SIG-M5 (cell line): ENCODE results near the gene OTUD5.
"Not testable (repeated sequence)": the region's sequence is repeated elsewhere in the genome, so short reads cannot be mapped to it uniquely, and the experiment has no call there.

ENCODE experiments used
- DNase-seq: peaks from one replicate; lab custom pipeline; 2025; lab: John Stamatoyannopoulos, UW

Gene OTUD5

DNA sequence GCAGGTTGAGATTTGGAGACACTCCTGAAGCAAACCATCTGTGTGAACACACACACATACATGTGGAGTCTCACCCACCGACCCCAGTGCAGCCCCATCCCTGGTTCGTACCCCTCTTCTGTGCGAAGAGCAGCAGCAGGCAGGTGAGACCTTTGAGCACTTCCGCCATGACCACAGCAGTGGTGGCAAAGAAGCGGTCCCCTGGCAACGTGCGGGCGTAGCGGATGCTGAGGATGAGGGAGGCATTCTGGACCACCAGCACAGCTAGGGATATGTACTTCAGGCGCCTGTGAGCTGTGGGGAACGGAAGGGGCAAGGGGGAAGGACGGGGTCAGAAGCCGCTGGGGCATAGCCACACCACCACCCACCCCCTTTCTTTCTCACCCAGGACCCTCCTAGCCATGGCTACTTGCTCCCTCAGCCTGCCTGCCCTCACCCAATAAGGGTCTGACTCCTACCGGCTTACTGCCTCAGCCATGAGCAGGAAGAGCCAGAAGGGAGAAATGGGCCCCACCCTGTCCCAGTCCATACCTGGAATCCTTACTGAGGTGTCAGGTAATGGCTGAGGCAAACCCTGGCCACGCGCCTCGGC lies 47.6 kb downstream of the OTUD5 start:
- DNase-seq, result no peak

DNA sequence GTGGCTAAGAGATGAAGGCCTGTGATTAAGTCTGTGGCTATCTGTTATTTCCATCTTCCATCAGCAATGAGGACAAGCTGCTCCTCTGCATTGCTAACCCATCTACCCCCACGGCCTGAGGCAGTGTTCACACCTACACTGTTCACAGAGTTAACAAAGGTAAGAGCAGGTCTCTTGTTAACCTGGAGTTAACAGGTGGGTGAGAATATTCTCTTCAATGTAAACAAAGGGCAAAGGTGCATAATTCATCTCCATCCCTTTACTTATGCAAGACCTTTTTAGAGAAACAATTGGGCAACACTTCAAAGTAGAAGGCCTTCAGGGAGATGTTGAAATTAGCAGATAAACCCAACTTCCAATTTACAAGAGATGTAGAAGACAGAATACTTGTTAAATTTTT lies 48.8 kb downstream of the OTUD5 start:
- DNase-seq, result no peak

DNA sequence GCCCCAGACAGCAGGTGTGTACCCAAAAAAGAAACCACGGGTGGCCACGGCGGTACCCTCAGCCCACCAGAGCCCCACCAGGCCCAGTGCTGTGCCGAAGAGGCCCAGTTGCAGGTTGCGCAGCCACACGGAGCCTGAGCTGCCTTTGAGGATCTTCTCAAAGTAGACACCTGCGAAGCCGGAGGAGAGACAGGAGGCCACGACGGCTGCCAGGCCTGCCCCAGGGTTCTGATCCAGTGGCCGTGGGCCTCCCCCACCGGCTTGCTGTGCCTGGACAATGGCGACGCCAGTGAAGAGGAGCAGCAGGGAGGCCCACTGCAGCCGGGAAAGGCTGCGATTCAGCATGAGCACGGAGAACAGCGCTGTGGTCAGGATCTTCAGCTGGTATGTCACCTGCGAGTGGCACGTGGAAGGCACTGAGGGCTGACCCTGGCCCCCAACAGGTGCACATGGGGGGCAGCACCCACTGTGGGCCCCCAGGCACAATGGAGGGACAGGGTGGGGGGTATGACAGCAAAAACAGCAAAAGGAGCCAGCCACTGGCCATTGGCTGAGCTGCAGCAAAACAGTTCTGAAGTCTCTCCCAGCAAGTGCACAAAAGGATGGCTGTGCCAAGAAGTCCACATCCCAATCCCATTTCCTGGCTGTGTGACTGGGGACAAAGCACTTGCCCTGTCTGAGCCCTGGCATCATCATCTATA lies 52.2 kb downstream of the OTUD5 start:
- DNase-seq, result no peak

- DNase-seq, result no peak
Observed at GRCh38 chrX:48904626-48905025, 52.8 kb downstream of the OTUD5 start.

DNA sequence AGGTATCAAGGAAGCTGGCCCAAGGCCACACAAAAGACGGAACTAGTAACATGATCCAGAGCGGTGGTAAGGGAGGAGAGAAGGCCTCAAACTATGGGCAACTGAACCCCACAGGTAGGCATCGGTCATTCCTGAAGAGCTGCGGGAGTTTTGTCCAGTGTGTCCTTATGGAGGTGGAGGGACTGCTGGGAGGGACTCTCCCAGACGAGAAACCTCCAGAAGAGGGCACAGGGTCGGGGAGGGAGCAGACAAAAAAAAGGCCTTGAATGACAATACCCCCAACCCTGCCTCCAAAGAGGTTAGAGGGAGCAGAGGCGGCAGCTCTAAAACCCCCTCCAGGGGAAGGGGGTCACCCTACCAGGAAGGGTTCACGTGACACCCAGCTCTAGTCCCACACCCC lies 53.2 kb downstream of the OTUD5 start:
- no peak for DNase-seq

DNA sequence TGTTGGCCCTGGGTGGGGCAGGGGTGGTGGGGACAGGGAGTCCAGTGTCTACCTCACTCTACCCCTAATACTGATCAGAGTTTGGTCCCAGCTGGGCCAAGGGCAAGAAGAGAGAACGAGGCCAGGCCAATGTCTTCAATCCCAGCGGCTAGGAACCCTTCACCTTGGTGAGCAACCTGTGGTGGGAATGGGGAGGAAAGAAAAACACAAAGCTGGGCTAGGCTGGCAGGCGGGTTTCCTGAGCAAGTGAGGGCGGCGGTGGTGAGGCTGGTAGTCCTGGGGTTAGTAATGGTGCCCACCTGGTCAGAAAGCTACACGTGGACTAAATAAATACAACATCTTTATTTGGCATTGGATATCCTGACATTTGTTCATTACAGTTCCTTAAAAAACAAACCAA lies 54.1 kb downstream of the OTUD5 start:
- no peak for DNase-seq

DNA sequence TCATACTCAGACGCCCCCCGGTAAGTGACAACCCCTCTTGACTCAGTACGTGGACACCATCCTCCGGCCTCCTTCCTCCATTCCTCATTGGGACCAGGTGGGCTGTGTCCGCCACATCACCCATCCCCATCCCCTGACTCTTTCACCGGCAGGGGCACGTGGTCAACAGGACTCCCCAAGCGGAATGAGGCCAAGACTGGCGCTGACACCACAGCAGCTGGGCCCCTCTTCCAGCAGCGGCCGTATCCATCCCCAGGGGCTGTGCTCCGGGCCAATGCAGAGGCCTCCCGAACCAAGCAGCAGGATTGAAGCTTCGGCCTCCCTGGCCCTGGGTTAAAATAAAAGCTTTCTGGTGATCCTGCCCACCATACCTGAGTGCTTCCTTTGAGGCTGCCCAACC lies 54.6 kb downstream of the OTUD5 start:
- DNase-seq, result no peak

DNA sequence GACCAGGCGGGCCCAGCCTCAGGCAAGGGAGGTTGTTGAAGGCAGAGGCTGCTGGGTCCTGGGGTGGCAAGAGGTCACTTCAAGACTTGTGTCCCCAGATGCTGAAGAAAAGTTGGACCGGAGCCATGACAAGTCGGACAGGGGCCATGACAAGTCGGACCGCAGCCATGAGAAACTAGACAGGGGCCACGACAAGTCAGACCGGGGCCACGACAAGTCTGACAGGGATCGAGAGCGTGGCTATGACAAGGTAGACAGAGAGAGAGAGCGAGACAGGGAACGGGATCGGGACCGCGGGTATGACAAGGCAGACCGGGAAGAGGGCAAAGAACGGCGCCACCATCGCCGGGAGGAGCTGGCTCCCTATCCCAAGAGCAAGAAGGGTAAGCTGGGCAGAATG lies 55.3 kb downstream of the OTUD5 start:
- no peak for DNase-seq

DNA sequence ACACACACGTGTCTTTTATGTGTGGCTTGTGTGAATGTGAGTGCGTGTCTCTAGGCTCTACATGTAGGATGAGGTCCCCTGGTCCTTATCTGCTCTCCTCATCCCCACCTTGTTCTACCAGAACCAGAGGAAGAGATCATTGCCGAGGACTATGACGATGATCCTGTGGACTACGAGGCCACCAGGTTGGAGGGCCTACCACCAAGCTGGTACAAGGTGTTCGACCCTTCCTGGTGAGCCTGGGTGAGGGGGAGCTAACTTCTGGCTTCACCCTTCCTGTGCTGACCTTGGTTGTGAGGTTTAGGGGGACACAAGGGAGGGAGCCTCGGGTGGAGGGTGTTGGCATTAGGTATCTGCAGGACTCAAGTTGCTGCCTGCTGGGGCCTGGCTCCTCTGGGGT lies 56.3 kb downstream of the OTUD5 start:
- DNase-seq, result no peak

- no peak for DNase-seq
Observed at GRCh38 chrX:48899078-48899410, 58.4 kb downstream of the OTUD5 start.

DNA sequence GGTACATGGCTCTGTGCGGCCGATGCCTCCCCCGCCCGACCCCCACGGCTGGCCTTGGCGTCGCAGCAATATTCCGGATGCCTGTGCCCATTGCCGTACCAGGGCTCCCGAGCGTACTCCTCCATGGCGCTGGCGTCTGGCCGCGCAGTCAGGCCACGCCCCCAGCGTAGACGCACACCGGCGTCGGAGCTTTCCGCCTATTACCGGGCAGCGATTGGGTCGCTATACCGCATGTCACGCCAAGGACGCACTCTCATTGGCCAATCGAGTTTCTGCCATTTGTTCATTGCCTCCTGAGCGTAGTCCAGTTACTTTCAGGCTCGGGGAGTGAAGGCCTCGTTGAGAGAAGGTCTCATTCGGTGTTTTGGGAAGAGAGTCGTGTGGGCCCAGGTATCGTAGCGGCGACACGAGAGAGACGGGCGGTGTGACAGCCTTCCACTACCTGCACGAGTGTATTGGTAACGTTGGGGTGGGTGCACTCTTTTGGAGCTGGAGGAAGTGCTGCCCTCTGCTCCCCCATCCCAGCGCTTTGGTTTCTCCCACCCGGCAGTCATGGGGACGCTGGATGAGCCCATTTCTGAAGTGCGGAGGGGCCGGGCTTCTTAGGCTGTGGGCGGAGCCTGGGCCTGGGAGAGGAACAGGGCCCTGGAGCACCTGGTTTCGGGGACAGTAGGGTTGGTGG lies 59.6 kb downstream of the OTUD5 start, which contains the start of the genes PQBP1 and TIMM17B:
TSS of gene PQBP1 (plus strand) at position 306 of the 682 bp plus-strand sequence. CDS start 580 bp downstream, outside the sequence.
TSS of gene TIMM17B (minus strand) at position 144 of the 682 bp plus-strand sequence. CDS start at position 125, 19 bp downstream.
- peak; percentile 50 for DNase-seq

GRCh38 chrX:48897157-48897624 lies 60.2 kb downstream of the OTUD5 start:
- DNase-seq, result peak; percentile 27

DNA sequence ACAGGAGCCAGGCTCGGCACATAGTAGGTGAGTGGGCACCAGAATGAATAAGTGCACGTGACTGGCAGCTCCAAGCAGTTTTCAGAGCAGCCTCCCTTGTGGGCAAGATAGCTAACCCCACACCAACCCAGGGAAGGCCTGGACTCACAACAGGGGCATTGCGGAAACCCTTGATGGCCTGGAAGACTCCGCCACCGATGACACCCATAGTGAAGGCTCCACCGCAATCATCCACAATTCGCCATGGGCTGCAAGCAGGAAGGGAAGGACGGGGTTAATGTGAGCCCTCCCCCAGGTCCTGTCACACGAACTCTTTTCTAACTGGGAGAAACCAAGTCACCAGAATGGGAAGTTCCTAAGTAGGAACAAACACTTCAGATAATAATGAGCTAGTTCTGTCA lies 60.8 kb downstream of the OTUD5 start:
- no peak for DNase-seq

- no peak for DNase-seq
Observed at GRCh38 chrX:48894891-48895290, 62.5 kb downstream of the OTUD5 start.

DNA sequence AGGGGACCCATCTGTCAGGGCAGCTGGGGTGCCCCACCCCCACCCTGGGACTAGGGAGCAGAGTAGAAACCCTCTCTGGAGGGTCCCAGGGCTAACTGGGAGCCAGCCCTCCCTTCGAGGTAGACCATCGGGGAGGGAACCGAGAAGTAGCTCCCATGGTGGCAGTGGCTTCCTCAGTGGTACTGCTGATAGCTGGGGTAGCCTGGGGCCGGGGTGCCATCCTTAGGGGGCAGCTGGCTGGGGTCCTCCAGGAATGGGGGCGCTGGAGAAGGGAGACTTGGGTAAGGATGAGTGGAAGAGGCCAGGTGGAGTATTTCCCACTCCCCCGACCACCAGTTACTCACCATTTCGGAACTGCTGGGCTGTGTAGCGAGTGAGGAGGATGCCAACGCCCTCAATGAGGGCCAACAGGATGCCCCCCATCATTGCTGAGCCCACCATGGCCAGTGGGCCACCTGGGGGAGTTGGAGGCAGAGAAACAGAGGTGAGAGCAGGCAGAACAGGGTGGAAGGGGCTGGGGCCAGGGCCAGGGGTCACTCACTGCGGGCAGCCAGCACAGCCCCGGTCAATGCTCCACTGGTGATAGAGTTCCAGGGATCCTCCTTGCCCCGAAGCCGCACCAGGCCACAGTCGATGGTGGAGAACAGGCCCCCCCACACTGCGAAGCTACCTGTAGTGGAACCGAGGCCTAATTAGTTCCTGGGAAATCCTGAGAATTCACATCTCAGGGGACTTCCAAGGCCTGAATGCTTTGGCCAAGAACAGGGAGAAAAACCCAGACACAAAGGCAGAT lies 63.7 kb downstream of the OTUD5 start:
- DNase-seq, result no peak

DNA sequence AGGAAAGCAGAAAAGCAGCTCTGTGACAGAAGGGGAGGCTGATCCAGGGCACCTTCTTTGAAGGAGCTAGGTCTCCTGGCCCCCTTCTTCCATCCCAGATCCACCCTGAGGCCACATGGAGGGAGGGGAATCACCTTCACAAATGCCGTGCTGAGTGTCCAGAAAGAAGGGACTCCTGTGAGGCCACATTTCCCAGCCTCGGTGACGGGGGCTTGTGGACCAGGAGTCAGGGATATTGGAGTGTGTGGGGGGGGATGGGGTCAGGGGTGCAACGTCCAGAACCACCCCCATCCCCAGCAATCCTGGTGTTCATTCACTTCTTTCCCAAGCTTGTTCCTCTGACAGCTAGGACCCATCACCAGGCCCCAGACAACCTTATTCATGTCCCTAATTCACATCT lies 64.5 kb downstream of the OTUD5 start:
- no peak for DNase-seq

DNA sequence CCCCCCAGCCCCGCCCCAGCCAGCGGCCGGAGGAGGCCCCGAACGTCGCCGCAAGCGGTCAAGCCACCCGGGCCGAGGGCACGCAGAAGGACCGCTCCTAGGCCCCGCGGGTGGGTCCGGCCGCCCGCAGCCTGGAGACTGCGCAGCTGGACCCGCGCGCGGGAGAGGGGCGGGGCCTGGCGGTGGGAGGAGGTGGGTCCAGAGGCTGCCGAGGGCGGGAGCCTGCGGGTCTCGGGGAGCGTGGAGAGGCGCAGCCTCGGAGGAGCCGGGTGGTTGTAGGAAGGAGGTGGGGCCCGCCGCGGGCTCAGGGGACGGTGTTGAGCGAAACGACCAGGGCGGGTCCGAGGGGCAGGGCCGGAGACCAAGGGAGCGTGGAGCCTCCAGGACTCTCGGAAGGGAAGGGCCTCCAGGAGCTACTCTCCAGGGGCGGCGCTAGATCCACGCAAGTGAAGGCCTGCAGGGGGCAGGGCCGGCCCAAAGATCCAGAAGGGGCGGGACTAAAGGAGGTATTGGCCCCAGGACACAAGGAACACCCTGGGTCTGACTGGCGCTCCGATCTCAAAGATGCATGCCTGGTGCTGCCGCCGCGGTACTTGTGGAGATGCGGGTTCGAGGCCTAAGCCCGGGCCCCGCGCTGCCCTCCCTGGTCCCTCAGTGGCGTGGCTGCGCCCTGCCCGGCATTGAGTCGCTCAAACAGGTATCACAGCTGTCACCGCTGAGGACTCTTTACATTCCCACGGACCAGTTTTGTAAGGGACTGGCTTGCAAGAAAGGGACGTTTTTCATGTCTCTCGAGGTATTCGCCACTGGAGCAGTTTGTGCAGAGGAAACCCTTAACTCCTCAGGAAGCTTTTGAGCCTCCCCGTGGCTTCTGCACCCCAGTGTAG lies 65.8 kb downstream of the OTUD5 start:
- no peak for DNase-seq

- DNase-seq, result no peak
Observed at GRCh38 chrX:48890934-48891401, 66.4 kb downstream of the OTUD5 start.

- no peak for DNase-seq
Observed at GRCh38 chrX:48890296-48890925, 67.0 kb downstream of the OTUD5 start.

- not testable (repeated sequence) for DNase-seq
Observed at GRCh38 chrX:48886586-48886985, 70.8 kb downstream of the OTUD5 start.

DNA sequence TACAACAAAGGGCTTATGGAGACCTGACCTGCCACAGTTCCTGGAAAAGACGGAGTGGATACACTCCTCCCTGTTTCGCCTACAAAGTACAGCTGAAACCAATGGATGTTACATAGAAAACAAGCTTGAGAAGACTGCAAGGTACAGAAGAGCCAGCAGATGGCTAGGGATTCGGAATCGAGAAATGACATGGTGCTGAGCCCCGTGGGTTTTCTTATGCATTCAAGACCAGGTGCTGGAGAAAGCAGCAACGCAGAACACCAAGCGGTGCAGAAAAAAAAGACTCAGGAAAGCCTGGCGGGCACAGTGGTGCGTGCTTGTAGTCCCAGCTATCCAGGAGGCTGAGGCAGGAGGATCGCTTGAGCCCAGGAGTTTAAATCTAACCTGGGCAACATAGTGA lies 73.7 kb downstream of the OTUD5 start:
- no peak for DNase-seq
